Fibroblast of lung (primary cell): Measurements from ENCODE around the gene FNDC11. TPM values are rescaled to one million over a fixed set of nuclear protein-coding genes. Genes with fewer than 3 reads are reported as not detected.
A peak's percentile ranks its signal among the peaks of the same experiment; 100 is the strongest.

Experiments used
- DNase-seq, 2 donors: peaks; one replicate each; pipeline versions ENCODE4 v3.0.0 to v3.0.0-alpha.2; 2010; ENCODE audit warnings: low read depth in 2 of 2
- H2AFZ ChIP-seq: 2 replicates; pipeline ENCODE4 v1.5.1; 2012; ENCODE audit warnings: low read length, control low read depth, inconsistent platforms
- H3K27ac ChIP-seq: 2 replicates; pipeline ENCODE4 v1.5.1; 2011; ENCODE audit warnings: low read length, control low read depth; ENCODE audit not compliant: insufficient read depth
- H3K27me3 ChIP-seq: 2 replicates; pipeline ENCODE4 v1.5.1; 2011; ENCODE audit warnings: mild to moderate bottlenecking, low read length; ENCODE audit not compliant: control insufficient read depth, insufficient read depth
- H3K36me3 ChIP-seq: 2 replicates; pipeline ENCODE4 v1.5.1; 2011; ENCODE audit warnings: low read length; ENCODE audit not compliant: control insufficient read depth, insufficient read depth
- H3K4me1 ChIP-seq: 2 replicates; pipeline ENCODE4 v1.5.1; 2011; ENCODE audit warnings: low read length; ENCODE audit not compliant: control insufficient read depth, insufficient read depth; ENCODE audit errors: extremely low read depth
- H3K4me2 ChIP-seq: 2 replicates; pipeline ENCODE4 v1.5.1; 2011; ENCODE audit warnings: low read length, control low read depth; ENCODE audit not compliant: insufficient read depth; ENCODE audit errors: extremely low read depth
- H3K4me3 ChIP-seq, 4 experiments: fragments of 200-600 bp in 1 of 4; sonication (generic) in 1 of 4; replicated peaks in 1 of 4; 2 replicates each; pipeline ENCODE4 v1.5.1; 2011 to 2016; ENCODE audit warnings: low read length in 4 of 4, low read depth in 3 of 4, mild to moderate bottlenecking in 3 of 4, control low read depth in 2 of 4, inconsistent platforms in 1 of 4, mixed read lengths in 1 of 4; ENCODE audit not compliant: insufficient read depth in 1 of 4; ENCODE audit errors: control extremely low read depth in 1 of 4
- H3K79me2 ChIP-seq: 2 replicates; pipeline ENCODE4 v1.5.1; 2012; ENCODE audit warnings: mild to moderate bottlenecking, low read length, inconsistent platforms; ENCODE audit not compliant: control insufficient read depth, insufficient read depth
- H3K9ac ChIP-seq: 2 replicates; pipeline ENCODE4 v1.5.1; 2011; ENCODE audit warnings: mild to moderate bottlenecking, low read length, control low read depth; ENCODE audit not compliant: insufficient read depth
- H3K9me3 ChIP-seq: 2 replicates; pipeline ENCODE4 v1.5.1; 2012; ENCODE audit warnings: low read depth, low read length; ENCODE audit not compliant: control insufficient read depth, insufficient read depth
- H4K20me1 ChIP-seq: 2 replicates; pipeline ENCODE4 v1.5.1; 2011; ENCODE audit warnings: low read length; ENCODE audit not compliant: control insufficient read depth, insufficient read depth; ENCODE audit errors: extremely low read depth
- EZH2 ChIP-seq: IDR thresholded peaks from 2 replicates; pipeline ENCODE4 v1.5.1; 2012; ENCODE audit warnings: low read length, control low read depth, mild to moderate bottlenecking; ENCODE audit errors: missing control alignments
- polyA plus RNA-seq, 2 donors: library from polyadenylated mRNA; depleted of rRNA in 1 of 2; stranded (reverse) in 1 of 2; unstranded in 1 of 2; fragments of >200 nt; gene quantifications; 2 replicates each; pipeline ENCODE4 v1.2.1, GENCODE V29; 2011 to 2012; ENCODE audit warnings: missing spikeins in 1 of 2
- total RNA-seq: library from RNA; depleted of rRNA; stranded (reverse); fragments of >200 nt; gene quantifications from 2 replicates; pipeline ENCODE4 v1.2.1, GENCODE V29; 2014
- TF ChIP-seq, protein P1 (sequence below), 2 donors: IDR thresholded peaks in 1 of 2; conservative IDR thresholded peaks in 1 of 2; 1 replicate in 1 of 2; 2 replicates in 1 of 2; pipeline ENCODE4 v1.5.1; 2011 to 2012; ENCODE audit warnings: low read length in 2 of 2, control low read depth in 1 of 2, inconsistent platforms in 1 of 2, low read depth in 1 of 2, mild to moderate bottlenecking in 1 of 2

FNDC11 gene
- total and polyA plus RNA-seq, 2 donors (not counting 1 experiment from before 2014, with no cell fraction given), result 0.22 to 1.7 TPM

DNA sequence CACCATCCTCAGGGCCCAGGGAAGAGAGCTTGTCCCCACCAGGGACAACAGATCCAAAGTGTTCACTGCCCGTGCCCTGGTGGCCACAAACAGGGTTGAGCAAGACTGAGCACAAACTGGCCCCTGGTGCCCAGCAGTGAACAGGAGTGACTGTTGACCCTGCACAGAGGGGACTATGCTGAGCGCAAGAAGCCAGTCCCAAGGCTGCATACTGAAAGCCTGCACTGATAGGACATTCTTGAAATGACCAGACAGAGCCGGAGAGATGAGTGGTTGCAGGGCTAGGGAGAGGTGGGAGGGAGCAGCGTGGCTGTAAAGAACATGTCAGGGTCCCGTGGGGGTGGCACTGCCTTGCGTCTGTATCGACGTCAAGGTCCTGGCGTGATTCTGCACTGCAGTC lies 2.9 kb upstream of the FNDC11 start:
- Histone ChIP-seq H3K9me3 (no peaks in the 10 kb centered on the region), H3K9ac (no peak overlapping the region), H3K79me2 (no peaks in the 10 kb centered on the region), H4K20me1 (no peaks in the 10 kb centered on the region), H3K4me3 (no peak overlapping the region), H3K27me3 (peaks cover 11% of the 10 kb centered on the region), H3K36me3 (no peaks in the 10 kb centered on the region), H2AFZ (no peak overlapping the region), H3K4me1 (no peaks in the 10 kb centered on the region), H3K4me2 (no peak overlapping the region), H3K27ac (no peak overlapping the region)
- no peak for DNase-seq
- TF ChIP-seq, protein P1, sequence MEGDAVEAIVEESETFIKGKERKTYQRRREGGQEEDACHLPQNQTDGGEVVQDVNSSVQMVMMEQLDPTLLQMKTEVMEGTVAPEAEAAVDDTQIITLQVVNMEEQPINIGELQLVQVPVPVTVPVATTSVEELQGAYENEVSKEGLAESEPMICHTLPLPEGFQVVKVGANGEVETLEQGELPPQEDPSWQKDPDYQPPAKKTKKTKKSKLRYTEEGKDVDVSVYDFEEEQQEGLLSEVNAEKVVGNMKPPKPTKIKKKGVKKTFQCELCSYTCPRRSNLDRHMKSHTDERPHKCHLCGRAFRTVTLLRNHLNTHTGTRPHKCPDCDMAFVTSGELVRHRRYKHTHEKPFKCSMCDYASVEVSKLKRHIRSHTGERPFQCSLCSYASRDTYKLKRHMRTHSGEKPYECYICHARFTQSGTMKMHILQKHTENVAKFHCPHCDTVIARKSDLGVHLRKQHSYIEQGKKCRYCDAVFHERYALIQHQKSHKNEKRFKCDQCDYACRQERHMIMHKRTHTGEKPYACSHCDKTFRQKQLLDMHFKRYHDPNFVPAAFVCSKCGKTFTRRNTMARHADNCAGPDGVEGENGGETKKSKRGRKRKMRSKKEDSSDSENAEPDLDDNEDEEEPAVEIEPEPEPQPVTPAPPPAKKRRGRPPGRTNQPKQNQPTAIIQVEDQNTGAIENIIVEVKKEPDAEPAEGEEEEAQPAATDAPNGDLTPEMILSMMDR (conservative IDR thresholded peaks at IDR 0.05 in 1 of 2, IDR thresholded peaks at IDR 0.05 in 1 of 2; ENCODE audit: low read depth in 1 of 2, low read length in 2 of 2), result no peak
- no peak for TF ChIP-seq EZH2

DNA sequence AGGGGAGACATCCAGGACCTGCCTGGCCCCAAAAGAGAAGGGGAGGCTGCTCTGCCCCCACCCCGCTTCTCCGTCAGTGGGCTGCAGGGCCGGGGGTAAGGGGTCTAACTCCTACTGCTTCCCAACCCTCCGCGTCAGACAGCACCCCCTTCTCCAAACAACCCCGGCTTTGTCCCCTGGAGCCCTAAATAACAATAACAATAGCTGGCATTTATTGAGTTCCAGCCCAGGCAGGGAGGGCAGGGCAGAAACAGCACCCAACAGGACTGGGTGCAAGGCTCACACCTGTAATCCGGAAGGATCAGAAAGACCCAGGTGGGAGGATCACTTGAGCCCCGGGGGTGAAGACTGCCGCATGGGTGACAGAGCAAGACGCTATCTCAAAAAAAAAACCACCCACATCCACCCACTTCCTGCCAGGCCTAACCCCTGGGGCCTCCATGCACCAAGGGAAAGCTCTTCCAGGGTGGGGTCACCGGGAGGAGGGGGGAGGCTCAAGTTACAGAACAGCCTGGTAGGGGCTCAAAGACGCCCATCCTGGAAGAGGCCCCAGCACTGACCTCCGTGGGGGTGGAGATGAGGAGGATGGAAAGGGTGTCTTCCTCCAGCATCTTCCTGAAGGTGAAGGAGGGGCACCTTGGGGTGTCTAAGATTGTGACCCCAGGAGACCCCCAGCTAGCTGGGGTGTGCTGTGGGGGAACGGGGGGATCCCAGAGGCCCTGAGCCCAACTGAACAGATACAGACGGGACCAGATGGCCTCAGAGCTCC lies 1.3 kb upstream of the FNDC11 start:
- DNase-seq, result no peak
- Histone ChIP-seq H3K27ac (no peak overlapping the region), H3K4me2 (no peak overlapping the region), H3K79me2 (no peaks in the 10 kb centered on the region), H2AFZ (no peak overlapping the region), H3K27me3 (peaks cover 8% of the 10 kb centered on the region), H3K4me1 (no peaks in the 10 kb centered on the region), H3K36me3 (no peaks in the 10 kb centered on the region), H3K9ac (no peak overlapping the region), H3K4me3 (no peak overlapping the region), H3K9me3 (no peaks in the 10 kb centered on the region), H4K20me1 (no peaks in the 10 kb centered on the region)
- TF ChIP-seq, protein P1 (conservative IDR thresholded peaks at IDR 0.05 in 1 of 2, IDR thresholded peaks at IDR 0.05 in 1 of 2; ENCODE audit: low read depth in 1 of 2, low read length in 2 of 2), result no peak
- TF ChIP-seq EZH2, result no peak

DNA sequence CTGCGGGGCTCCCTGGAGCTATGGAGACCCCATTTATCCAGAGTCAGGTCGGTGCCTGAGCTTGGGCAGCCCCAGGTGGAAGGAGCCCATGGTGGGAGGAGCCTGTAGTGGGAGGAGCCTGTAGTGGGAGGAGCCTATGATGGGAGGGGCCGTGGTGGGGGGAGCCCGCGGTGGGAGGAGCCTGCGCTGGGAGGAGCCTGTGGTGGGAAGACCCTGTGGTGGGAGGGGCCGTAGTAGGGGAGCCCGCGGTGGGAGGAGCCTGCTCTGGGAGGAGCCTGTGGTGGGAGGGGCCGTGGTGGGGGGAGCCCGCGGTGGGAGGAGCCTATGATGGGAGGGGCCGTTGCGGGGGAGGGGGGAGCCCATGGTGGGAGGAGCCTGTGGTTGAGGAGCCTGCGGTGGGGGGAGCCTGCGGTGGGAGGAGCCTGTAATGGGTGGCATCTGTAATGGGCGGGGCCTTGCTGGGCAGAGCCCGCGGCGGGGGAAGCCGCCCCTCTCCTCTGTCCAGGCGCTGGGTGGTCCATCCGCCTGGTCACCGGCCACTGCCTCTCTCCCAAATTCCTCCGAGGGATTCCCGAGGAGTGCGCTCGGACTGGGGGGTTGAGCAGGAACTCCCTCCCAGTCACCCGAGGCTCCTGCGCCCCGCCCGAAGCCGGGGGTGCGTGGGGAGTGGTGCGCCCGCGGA lies 567 bp upstream of the FNDC11 start:
- Histone ChIP-seq H3K79me2 (no peaks in the 10 kb centered on the region), H3K4me1 (no peaks in the 10 kb centered on the region), H3K9ac (peak overlapping the region; percentile 62), H2AFZ (peak overlapping the region; percentile 23), H3K36me3 (no peaks in the 10 kb centered on the region), H3K4me2 (peak overlapping the region; percentile 85), H3K4me3 (peak overlapping the region; percentile 53 to 68 (median 60)), H3K27ac (no peak overlapping the region), H4K20me1 (no peaks in the 10 kb centered on the region), H3K27me3 (peaks cover 4% of the 10 kb centered on the region), H3K9me3 (no peaks in the 10 kb centered on the region)
- DNase-seq, result peak; percentile 56 to 88
- TF ChIP-seq, protein P1 (conservative IDR thresholded peaks at IDR 0.05 in 1 of 2, IDR thresholded peaks at IDR 0.05 in 1 of 2; ENCODE audit: low read depth in 1 of 2, low read length in 2 of 2), result no peak
- TF ChIP-seq EZH2, result no peak
